ENCODE results near the gene GRIP2. TPM values are rescaled to one million over a fixed set of nuclear protein-coding genes. Genes with fewer than 3 reads are reported as not detected.

Gene GRIP2
- total RNA-seq, 2 experiments from 2014 or later = not detected

DNA sequence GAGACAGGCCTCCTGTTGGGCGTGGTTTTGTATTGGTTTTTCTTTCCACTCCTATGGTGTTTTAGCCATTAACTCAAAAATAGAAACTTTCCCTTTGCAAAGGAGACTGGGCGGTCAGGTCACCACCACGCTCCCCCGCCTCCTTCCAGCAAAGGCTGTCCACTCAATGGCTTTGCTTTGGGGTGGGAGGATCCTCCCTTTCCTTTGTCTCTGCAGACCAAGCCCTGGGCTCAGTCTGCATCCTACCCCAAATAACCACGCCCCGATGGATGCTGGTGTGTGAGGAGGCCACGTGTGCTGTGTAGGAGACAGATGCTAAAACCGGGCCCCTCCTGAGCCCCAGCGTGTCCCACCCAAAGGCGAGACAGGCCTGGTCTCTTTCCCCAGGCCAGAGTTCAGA is 68.5 kb downstream of the GRIP2 start:
- no peaks in the 10 kb centered on the region for H3K27me3 ChIP-seq (ENCODE audit: control insufficient read depth in 1 of 2, insufficient read depth in 2 of 2, low read length in 2 of 2)
- H3K9me3 Mint-ChIP-seq = no peaks in the 10 kb centered on the region
- H3K27me3 Mint-ChIP-seq = no peaks in the 10 kb centered on the region
- H3K36me3 ChIP-seq (ENCODE audit: insufficient read depth, low read length) = peaks cover 91% of the 10 kb centered on the region
- CTCF ChIA-PET = no interaction called here
- no peak overlapping the region for H3K27ac Mint-ChIP-seq
- H3K4me3 ChIP-seq (ENCODE audit: low read length) = no peak overlapping the region
- no peak for ATAC-seq (ENCODE audit: poor library complexity)
- intact Hi-C loops (cut with DNase I, micrococcal nuclease) = no loop called here
- no peaks in the 10 kb centered on the region for H3K9me3 ChIP-seq (ENCODE audit: control insufficient read depth in 1 of 2, insufficient read depth in 1 of 2, low read length in 2 of 2)
- POLR2A ChIA-PET = no interaction called here
- peaks cover 62% of the 10 kb centered on the region for H3K36me3 Mint-ChIP-seq (ENCODE audit: low read depth)
- no peak overlapping the region for H3K4me3 Mint-ChIP-seq
- H3K27ac ChIP-seq (ENCODE audit: low read depth in 1 of 2, low read length in 2 of 2) = no peak overlapping the region
- no peaks in the 10 kb centered on the region for H3K4me1 ChIP-seq (ENCODE audit: insufficient read depth, low read length)
- no peak for DNase-seq
- TF ChIP-seq, protein P1, sequence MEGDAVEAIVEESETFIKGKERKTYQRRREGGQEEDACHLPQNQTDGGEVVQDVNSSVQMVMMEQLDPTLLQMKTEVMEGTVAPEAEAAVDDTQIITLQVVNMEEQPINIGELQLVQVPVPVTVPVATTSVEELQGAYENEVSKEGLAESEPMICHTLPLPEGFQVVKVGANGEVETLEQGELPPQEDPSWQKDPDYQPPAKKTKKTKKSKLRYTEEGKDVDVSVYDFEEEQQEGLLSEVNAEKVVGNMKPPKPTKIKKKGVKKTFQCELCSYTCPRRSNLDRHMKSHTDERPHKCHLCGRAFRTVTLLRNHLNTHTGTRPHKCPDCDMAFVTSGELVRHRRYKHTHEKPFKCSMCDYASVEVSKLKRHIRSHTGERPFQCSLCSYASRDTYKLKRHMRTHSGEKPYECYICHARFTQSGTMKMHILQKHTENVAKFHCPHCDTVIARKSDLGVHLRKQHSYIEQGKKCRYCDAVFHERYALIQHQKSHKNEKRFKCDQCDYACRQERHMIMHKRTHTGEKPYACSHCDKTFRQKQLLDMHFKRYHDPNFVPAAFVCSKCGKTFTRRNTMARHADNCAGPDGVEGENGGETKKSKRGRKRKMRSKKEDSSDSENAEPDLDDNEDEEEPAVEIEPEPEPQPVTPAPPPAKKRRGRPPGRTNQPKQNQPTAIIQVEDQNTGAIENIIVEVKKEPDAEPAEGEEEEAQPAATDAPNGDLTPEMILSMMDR (IDR thresholded peaks at IDR 0.05) = no peak
- H3K4me1 Mint-ChIP-seq (ENCODE audit: low read depth) = no peaks in the 10 kb centered on the region

- H3K4me1 ChIP-seq (ENCODE audit: insufficient read depth, low read length) = no peaks in the 10 kb centered on the region
- H3K27me3 Mint-ChIP-seq = no peaks in the 10 kb centered on the region
- peaks cover 61% of the 10 kb centered on the region for H3K36me3 Mint-ChIP-seq (ENCODE audit: low read depth)
- no peak for DNase-seq
- no peaks in the 10 kb centered on the region for H3K4me1 Mint-ChIP-seq (ENCODE audit: low read depth)
- no peaks in the 10 kb centered on the region for H3K9me3 Mint-ChIP-seq
- no peaks in the 10 kb centered on the region for H3K9me3 ChIP-seq (ENCODE audit: control insufficient read depth in 1 of 2, insufficient read depth in 1 of 2, low read length in 2 of 2)
- intact Hi-C loops (cut with DNase I, micrococcal nuclease) = no loop called here
- ChIA-PET POLR2A (no interaction called here), CTCF (no interaction called here)
- no peak overlapping the region for H3K4me3 Mint-ChIP-seq
- no peak overlapping the region for H3K27ac Mint-ChIP-seq
- H3K36me3 ChIP-seq (ENCODE audit: insufficient read depth, low read length) = peaks cover 90% of the 10 kb centered on the region
- ATAC-seq (ENCODE audit: poor library complexity) = no peak
- H3K4me3 ChIP-seq (ENCODE audit: low read length) = no peak overlapping the region
- H3K27ac ChIP-seq (ENCODE audit: low read depth in 1 of 2, low read length in 2 of 2) = no peak overlapping the region
- H3K27me3 ChIP-seq (ENCODE audit: control insufficient read depth in 1 of 2, insufficient read depth in 2 of 2, low read length in 2 of 2) = no peaks in the 10 kb centered on the region
- TF ChIP-seq, protein P1 (IDR thresholded peaks at IDR 0.05) = no peak
These were observed 69.1 kb downstream of the GRIP2 start for GRCh38 chr3:14471016-14471415.

- intact Hi-C loops (cut with DNase I, micrococcal nuclease) = no loop called here
- Histone ChIP-seq H3K4me1 (ENCODE audit: insufficient read depth, low read length) (no peaks in the 10 kb centered on the region), H3K4me3 (ENCODE audit: low read length) (no peak overlapping the region), H3K27me3 (ENCODE audit: control insufficient read depth in 1 of 2, insufficient read depth in 2 of 2, low read length in 2 of 2) (no peaks in the 10 kb centered on the region), H3K9me3 (ENCODE audit: control insufficient read depth in 1 of 2, insufficient read depth in 1 of 2, low read length in 2 of 2) (no peaks in the 10 kb centered on the region), H3K36me3 (ENCODE audit: insufficient read depth, low read length) (peaks cover 89% of the 10 kb centered on the region), H3K27ac (ENCODE audit: low read depth in 1 of 2, low read length in 2 of 2) (no peak overlapping the region)
- Mint-ChIP-seq H3K27ac (no peak overlapping the region), H3K4me3 (no peak overlapping the region), H3K9me3 (no peaks in the 10 kb centered on the region), H3K27me3 (no peaks in the 10 kb centered on the region), H3K36me3 (ENCODE audit: low read depth) (peaks cover 65% of the 10 kb centered on the region), H3K4me1 (ENCODE audit: low read depth) (no peaks in the 10 kb centered on the region)
- ATAC-seq (ENCODE audit: poor library complexity) (no peak), DNase-seq (no peak)
- POLR2A ChIA-PET = no interaction called here
- CTCF ChIA-PET = no interaction called here
- TF ChIP-seq, protein P1 (IDR thresholded peaks at IDR 0.05) = no peak
These were observed 69.7 kb downstream of the GRIP2 start for GRCh38 chr3:14470461-14470860.
